ENCODE results near the gene CARD6. TPM values are rescaled to one million over a fixed set of nuclear protein-coding genes. Genes with fewer than 3 reads are reported as not detected.

The CARD6 gene
- total and polyA plus RNA-seq, 2 of the 13 experiments (the other 11 are each of a cell fraction or from before 2014, with no cell fraction given), result 0.33 to 1.4 TPM

GRCh38 chr5:40866844-40867243, 25.7 kb downstream of the CARD6 start (continued):
- no peak for TF ChIP-seq ARID5B (CRISPR knock-in tag; IDR thresholded peaks at IDR 0.05)
- no peak for TF ChIP-seq ZNF335 (CRISPR knock-in tag; IDR thresholded peaks at IDR 0.05)

- ATAC-seq (no peak), FAIRE-seq (no peak)
- TF ChIP-seq IKZF4 (CRISPR knock-in tag; IDR thresholded peaks at IDR 0.05; ENCODE audit: borderline replicate concordance, low read depth, not compliant biosample characterization), result no peak
- TF ChIP-seq MBNL3 (CRISPR knock-in tag; conservative IDR thresholded peaks at IDR 0.05), result no peak
- TF ChIP-seq ZSCAN29 (CRISPR knock-in tag; conservative IDR thresholded peaks at IDR 0.05), result no peak
- no peak for TF ChIP-seq SUZ12 (IDR thresholded peaks at IDR 0.05; ENCODE audit: low read depth, low read length)
- TF ChIP-seq ZNF83 (CRISPR knock-in tag; IDR thresholded peaks at IDR 0.05; ENCODE audit: borderline replicate concordance), result no peak
- no peak for TF ChIP-seq SMAD3 (CRISPR knock-in tag; IDR thresholded peaks at IDR 0.05)
- TF ChIP-seq NFIB (CRISPR knock-in tag; IDR thresholded peaks at IDR 0.05; ENCODE audit: borderline replicate concordance), result no peak
- TF ChIP-seq ZNF546 (CRISPR knock-in tag; conservative IDR thresholded peaks at IDR 0.05), result no peak
Observed at GRCh38 chr5:40869384-40869783, 28.2 kb downstream of the CARD6 start.

More at GRCh38 chr5:40869384-40869783, 28.2 kb downstream of the CARD6 start:
- Histone ChIP-seq H4K20me1 (ENCODE audit: insufficient read depth, low read length) (no peaks in the 10 kb centered on the region), H3K4me1 (ENCODE audit: insufficient read depth, low read length) (no peaks in the 10 kb centered on the region), H3K4me3 (replicated peaks in 1 of 3; ENCODE audit: insufficient read depth in 1 of 3, low read depth in 2 of 3, low read length in 3 of 3) (no peak overlapping the region), H3K9me3 (ENCODE audit: low read length) (no peaks in the 10 kb centered on the region), H3K9ac (ENCODE audit: insufficient read depth, low read depth, low read length) (no peak overlapping the region), H2AFZ (ENCODE audit: low read length) (no peak overlapping the region), H3K27ac (ENCODE audit: extremely low read length, insufficient read depth, low read length) (no peak overlapping the region), H3K79me2 (ENCODE audit: insufficient read depth, low read length) (no peaks in the 10 kb centered on the region), H3K4me2 (ENCODE audit: low read depth, low read length) (no peak overlapping the region), H3K36me3 (replicated peaks in 1 of 2; ENCODE audit: control insufficient read depth in 1 of 2, insufficient read depth in 2 of 2, low read length in 2 of 2) (no peaks in the 10 kb centered on the region), H3K27me3 (ENCODE audit: control insufficient read depth in 1 of 2, insufficient read depth in 2 of 2, low read length in 2 of 2) (peaks cover 0 to 1% of the 10 kb centered on the region in 2 experiments; a peak in 2 of 5 replicates)
- BruUV-seq (replicated peaks), result no TSS peak
- DNase-seq (ENCODE audit: low spot score), result no peak
- in situ Hi-C loops (cut with HindIII; ENCODE audit: extremely low pct_ligation_motif_present, low pct_unique_long_range_greater_than_20kb) (no loop called here), intact Hi-C loops (cut with micrococcal nuclease; ENCODE audit: unreplicated experiment) (no loop called here)
- ChIA-PET POLR2A (no interaction called here), CTCF (ENCODE audit: low intra/inter-chr PET ratio, low total read pairs) (no interaction called here)
- 54% methylated on average over 1 of the region's 1 CpG for WGBS (ENCODE audit: low lambda C conversion rate)
